IPS-15b (cell line): ENCODE data around the gene CDH9.
"Not testable (repeated sequence)": the region's sequence is repeated elsewhere in the genome, so short reads cannot be mapped to it uniquely, and the experiment has no call there.

Experiments used
- H3K27me3 ChIP-seq: one replicate; pipeline ENCODE4 v1.6.1; 2013; ENCODE audit warnings: low read length; ENCODE audit not compliant: control insufficient read depth, insufficient read depth
- H3K36me3 ChIP-seq: one replicate; pipeline ENCODE4 v1.6.1; 2013; ENCODE audit warnings: low read length; ENCODE audit not compliant: control insufficient read depth, insufficient read depth
- H3K4me1 ChIP-seq: one replicate; pipeline ENCODE4 v1.6.1; 2013; ENCODE audit warnings: mild to moderate bottlenecking, low read length; ENCODE audit not compliant: control insufficient read depth, insufficient read depth
- H3K4me3 ChIP-seq: one replicate; pipeline ENCODE4 v1.5.1; 2013; ENCODE audit warnings: low read depth, low read length
- H3K9ac ChIP-seq: one replicate; pipeline ENCODE4 v1.6.1; 2013; ENCODE audit warnings: low read depth, mild to moderate bottlenecking, low read length
- H3K9me3 ChIP-seq: one replicate; pipeline ENCODE4 v1.6.1; 2013; ENCODE audit warnings: mild to moderate bottlenecking, low read length; ENCODE audit not compliant: control insufficient read depth, insufficient read depth

Gene CDH9

GRCh38 chr5:26877154-26877553 lies 161.2 kb downstream of the CDH9 start:
- no peaks in the 10 kb centered on the region for H3K36me3 ChIP-seq
- no peaks in the 10 kb centered on the region for H3K9me3 ChIP-seq
- no peak overlapping the region for H3K9ac ChIP-seq
- no peaks in the 10 kb centered on the region for H3K4me1 ChIP-seq
- no peak overlapping the region for H3K4me3 ChIP-seq
- H3K27me3 ChIP-seq, result no peaks in the 10 kb centered on the region

- no peaks in the 10 kb centered on the region for H3K4me1 ChIP-seq
- no peak overlapping the region for H3K4me3 ChIP-seq
- no peaks in the 10 kb centered on the region for H3K9me3 ChIP-seq
- H3K36me3 ChIP-seq, result no peaks in the 10 kb centered on the region
- H3K9ac ChIP-seq, result no peak overlapping the region
- no peaks in the 10 kb centered on the region for H3K27me3 ChIP-seq
Observed at GRCh38 chr5:26872337-26872736, 166.0 kb downstream of the CDH9 start.

GRCh38 chr5:26869781-26870180 lies 168.6 kb downstream of the CDH9 start:
- Histone ChIP-seq H3K9ac (no peak overlapping the region), H3K9me3 (no peaks in the 10 kb centered on the region), H3K36me3 (no peaks in the 10 kb centered on the region), H3K4me1 (no peaks in the 10 kb centered on the region), H3K27me3 (no peaks in the 10 kb centered on the region), H3K4me3 (no peak overlapping the region)

- Histone ChIP-seq H3K4me3 (no peak overlapping the region), H3K4me1 (no peaks in the 10 kb centered on the region), H3K36me3 (no peaks in the 10 kb centered on the region), H3K9me3 (no peaks in the 10 kb centered on the region), H3K9ac (no peak overlapping the region), H3K27me3 (no peaks in the 10 kb centered on the region)
Observed at GRCh38 chr5:26868504-26868903, 169.9 kb downstream of the CDH9 start.

- H3K9ac ChIP-seq, result no peak overlapping the region
- H3K27me3 ChIP-seq, result no peaks in the 10 kb centered on the region
- no peaks in the 10 kb centered on the region for H3K9me3 ChIP-seq
- no peak overlapping the region for H3K4me3 ChIP-seq
- no peaks in the 10 kb centered on the region for H3K36me3 ChIP-seq
- no peaks in the 10 kb centered on the region for H3K4me1 ChIP-seq
Observed at GRCh38 chr5:26864061-26864460, 174.3 kb downstream of the CDH9 start.

- no peak overlapping the region for H3K9ac ChIP-seq
- no peaks in the 10 kb centered on the region for H3K36me3 ChIP-seq
- no peaks in the 10 kb centered on the region for H3K27me3 ChIP-seq
- H3K4me1 ChIP-seq, result no peaks in the 10 kb centered on the region
- H3K4me3 ChIP-seq, result no peak overlapping the region
- peaks cover 8% of the 10 kb centered on the region for H3K9me3 ChIP-seq
Observed at GRCh38 chr5:26856238-26856637, 182.1 kb downstream of the CDH9 start.

- H3K36me3 ChIP-seq, H3K4me3 ChIP-seq, H3K9me3 ChIP-seq, H3K4me1 ChIP-seq, H3K27me3 ChIP-seq, H3K9ac ChIP-seq: not testable (repeated sequence)
Observed at GRCh38 chr5:26852450-26852849, 185.9 kb downstream of the CDH9 start.

- Histone ChIP-seq H3K4me3 (no peak overlapping the region), H3K27me3 (no peaks in the 10 kb centered on the region), H3K9ac (no peak overlapping the region), H3K9me3 (no peaks in the 10 kb centered on the region), H3K4me1 (no peaks in the 10 kb centered on the region), H3K36me3 (no peaks in the 10 kb centered on the region)
Observed at GRCh38 chr5:26847041-26847736, 191.2 kb downstream of the CDH9 start.

- Histone ChIP-seq H3K36me3 (no peaks in the 10 kb centered on the region), H3K27me3 (no peaks in the 10 kb centered on the region), H3K9ac (no peak overlapping the region), H3K9me3 (no peaks in the 10 kb centered on the region), H3K4me3 (no peak overlapping the region), H3K4me1 (no peaks in the 10 kb centered on the region)
Observed at GRCh38 chr5:26843677-26844076, 194.7 kb downstream of the CDH9 start.

- Histone ChIP-seq H3K27me3 (no peaks in the 10 kb centered on the region), H3K9ac (no peak overlapping the region), H3K4me1 (no peaks in the 10 kb centered on the region), H3K36me3 (no peaks in the 10 kb centered on the region), H3K4me3 (no peak overlapping the region), H3K9me3 (no peaks in the 10 kb centered on the region)
Observed at GRCh38 chr5:26833596-26833995, 204.8 kb downstream of the CDH9 start.
